ENCODE results near the gene MT2A.
A peak's percentile ranks its signal among the peaks of the same experiment; 100 is the strongest.

MT2A gene

GRCh38 chr16:56600398-56600999, 7.9 kb upstream of the MT2A start:
- no peak for DNase-seq (ENCODE audit: low read depth)
- peak; percentile 83 for TF ChIP-seq CTCF (IDR thresholded peaks at IDR 0.05; ENCODE audit: low read depth, low read length, missing control alignments)
- in situ Hi-C loops (cut with HindIII; ENCODE audit: low sequenced_read_pairs) = no loop called here
- no peak overlapping the region for H3K4me3 ChIP-seq (ENCODE audit: low read depth, low read length)

- TF ChIP-seq CTCF (IDR thresholded peaks at IDR 0.05; ENCODE audit: low read depth, low read length, missing control alignments) = no peak
- no peak overlapping the region for H3K4me3 ChIP-seq (ENCODE audit: low read depth, low read length)
- in situ Hi-C loops (cut with HindIII; ENCODE audit: low sequenced_read_pairs) = no loop called here
- DNase-seq (ENCODE audit: low read depth) = no peak
Observed at GRCh38 chr16:56601325-56601724, 7.1 kb upstream of the MT2A start.

DNA sequence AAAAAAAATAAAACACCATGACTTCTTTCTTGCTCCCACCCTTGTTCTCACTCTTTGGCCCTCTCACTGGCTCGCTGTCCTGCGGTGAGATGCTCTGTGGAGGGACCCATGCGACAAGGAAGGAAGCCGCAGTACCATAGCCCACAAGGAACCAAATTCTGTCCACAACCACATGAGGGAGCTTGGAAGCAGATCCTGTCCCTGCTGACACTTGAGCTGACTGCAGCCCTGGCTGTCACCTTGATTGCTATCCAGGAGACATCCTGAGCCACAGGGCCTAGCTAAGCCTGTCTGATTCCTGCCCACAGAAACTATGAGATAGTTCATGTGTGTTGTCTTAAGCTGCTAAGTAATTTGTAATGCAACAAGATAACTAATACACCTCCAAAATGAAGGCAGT, 4.8 kb upstream of the MT2A start:
- TF ChIP-seq CTCF (IDR thresholded peaks at IDR 0.05; ENCODE audit: low read depth, low read length, missing control alignments) = peak; percentile 48
- in situ Hi-C loops (cut with HindIII; ENCODE audit: low sequenced_read_pairs) = no loop called here
- no peak for DNase-seq (ENCODE audit: low read depth)
- H3K4me3 ChIP-seq (ENCODE audit: low read depth, low read length) = no peak overlapping the region

DNA sequence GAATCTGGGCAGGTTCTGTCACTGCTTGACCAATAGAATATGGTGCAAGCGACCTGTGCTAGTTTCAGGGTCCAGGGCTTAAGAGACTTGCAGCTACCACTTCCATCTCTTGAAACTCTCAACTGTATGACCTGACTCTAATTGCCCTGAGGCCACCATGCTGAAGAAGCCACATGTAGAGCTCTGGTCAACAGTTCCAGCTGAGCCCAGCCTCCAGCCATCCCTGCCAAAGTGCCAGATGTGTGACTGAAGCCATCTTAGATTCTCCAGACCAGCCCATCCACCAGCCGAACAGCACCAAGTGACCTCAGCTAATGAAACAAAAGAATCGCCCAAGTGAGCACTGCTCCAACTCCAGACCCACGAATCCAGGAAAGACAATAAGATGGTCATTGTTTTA, 3.4 kb upstream of the MT2A start:
- in situ Hi-C loops (cut with HindIII; ENCODE audit: low sequenced_read_pairs) = no loop called here
- TF ChIP-seq CTCF (IDR thresholded peaks at IDR 0.05; ENCODE audit: low read depth, low read length, missing control alignments) = no peak
- H3K4me3 ChIP-seq (ENCODE audit: low read depth, low read length) = no peak overlapping the region
- DNase-seq (ENCODE audit: low read depth) = no peak

GRCh38 chr16:56605475-56605874, 2.9 kb upstream of the MT2A start:
- no peak overlapping the region for H3K4me3 ChIP-seq (ENCODE audit: low read depth, low read length)
- in situ Hi-C loops (cut with HindIII; ENCODE audit: low sequenced_read_pairs) = no loop called here
- no peak for DNase-seq (ENCODE audit: low read depth)
- no peak for TF ChIP-seq CTCF (IDR thresholded peaks at IDR 0.05; ENCODE audit: low read depth, low read length, missing control alignments)

DNA sequence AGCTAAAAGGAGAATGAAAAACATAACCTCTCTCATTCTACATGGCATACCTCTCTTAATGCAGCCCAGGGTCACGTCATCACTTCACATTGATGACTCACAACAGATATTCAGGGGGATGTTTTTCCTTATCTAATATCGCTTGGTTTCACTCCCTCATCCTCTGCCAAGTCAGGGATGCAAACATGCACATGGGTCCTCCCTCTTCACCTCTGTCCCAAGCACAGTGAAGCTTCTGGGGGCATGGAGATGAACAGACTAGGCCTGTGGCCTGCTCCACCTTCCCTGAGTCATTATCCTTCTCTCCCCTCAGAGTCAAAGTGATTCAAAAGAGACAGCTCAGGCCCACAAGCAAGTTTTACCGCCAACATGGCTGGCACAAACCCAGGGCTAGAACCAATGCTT, 2.3 kb upstream of the MT2A start:
- H3K4me3 ChIP-seq (ENCODE audit: low read depth, low read length) = no peak overlapping the region
- TF ChIP-seq CTCF (IDR thresholded peaks at IDR 0.05; ENCODE audit: low read depth, low read length, missing control alignments) = no peak
- in situ Hi-C loops (cut with HindIII; ENCODE audit: low sequenced_read_pairs) = no loop called here
- no peak for DNase-seq (ENCODE audit: low read depth)

All from astrocyte of the cerebellum (primary cell).